Measurements from ENCODE around the gene ETV5. TPM values are rescaled to one million over a fixed set of nuclear protein-coding genes. Genes with fewer than 3 reads are reported as not detected.

The ETV5 gene
- polyA plus RNA-seq, 3 donors, result 0.07 to 1.2 (median 0.88) TPM

DNA sequence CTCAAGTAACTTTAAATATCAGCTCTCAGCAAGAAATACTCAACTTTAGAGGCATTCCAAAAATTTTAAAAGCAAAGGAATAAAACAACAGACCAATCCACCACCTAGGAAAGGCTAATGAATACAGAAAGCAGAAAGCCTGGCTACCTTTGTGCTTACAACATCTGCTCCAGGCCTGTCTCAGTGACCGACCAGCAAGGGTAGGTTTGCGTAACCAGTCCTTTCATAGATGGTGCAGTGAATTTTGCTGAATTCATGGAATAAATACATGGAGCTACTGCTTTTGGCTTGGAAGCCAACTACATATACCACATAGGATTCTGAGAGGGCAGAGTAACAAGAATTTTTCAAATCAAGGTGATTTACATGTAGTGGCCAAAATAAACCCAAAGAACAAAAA is 27.2 kb downstream of the ETV5 start:
- H3K27me3 Mint-ChIP-seq (ENCODE audit: low read depth in 3 of 3), result peaks cover 0 to 4% (median 3%) of the 10 kb centered on the region in 3 donors
- Histone ChIP-seq H3K27ac (ENCODE audit: low read depth in 1 of 2, low read length in 2 of 2) (no peak overlapping the region), H3K4me3 (replicated peaks in 1 of 3; ENCODE audit: low read depth in 2 of 3, low read length in 3 of 3) (no peak overlapping the region), H3K79me2 (ENCODE audit: insufficient read depth, low read length) (no peaks in the 10 kb centered on the region), H3K27me3 (ENCODE audit: control insufficient read depth in 2 of 2, insufficient read depth in 2 of 2, low read length in 2 of 2) (no peaks in the 10 kb centered on the region), H3K9me3 (replicated peaks in 1 of 2; ENCODE audit: control insufficient read depth in 1 of 2, insufficient read depth in 1 of 2, low read length in 2 of 2) (no peaks in the 10 kb centered on the region), H2AFZ (ENCODE audit: insufficient read depth, low read depth, low read length, poor library complexity, severe bottlenecking) (no peak overlapping the region), H4K20me1 (ENCODE audit: insufficient read depth, low read length) (no peaks in the 10 kb centered on the region), H3K9ac (ENCODE audit: insufficient read depth, low read length, poor library complexity, severe bottlenecking) (no peak overlapping the region), H3K36me3 (replicated peaks in 1 of 2; ENCODE audit: control insufficient read depth in 1 of 2, insufficient read depth in 2 of 2, low read length in 2 of 2) (no peaks in the 10 kb centered on the region), H3K4me2 (replicated peaks; ENCODE audit: extremely low read depth, low read length, poor library complexity, severe bottlenecking) (no peak overlapping the region), H3K4me1 (ENCODE audit: control insufficient read depth in 1 of 2, insufficient read depth in 2 of 2, low read length in 2 of 2) (no peaks in the 10 kb centered on the region)
- H3K9me3 Mint-ChIP-seq, result peaks cover 0 to 2% (median 0%) of the 10 kb centered on the region in 7 donors
- no peak overlapping the region for H3K27ac Mint-ChIP-seq
- H3K4me1 Mint-ChIP-seq, result no peaks in the 10 kb centered on the region
- TF ChIP-seq CTCF (IDR thresholded peaks at IDR 0.05), result no peak
- intact Hi-C loops (cut with micrococcal nuclease), result no loop called here
- no CpG with 5 or more reads among the region's 2 CpGs for WGBS (ENCODE audit: insufficient coverage)
- H3K4me3 Mint-ChIP-seq, result no peak overlapping the region
- DNase-seq, result no peak
- H3K36me3 Mint-ChIP-seq, result no peaks in the 10 kb centered on the region

GRCh38 chr3:186080849-186081438 is 27.9 kb downstream of the ETV5 start:
- TF ChIP-seq CTCF (IDR thresholded peaks at IDR 0.05), result no peak
- no peaks in the 10 kb centered on the region for H3K4me1 Mint-ChIP-seq
- Histone ChIP-seq H3K4me3 (replicated peaks in 1 of 3; ENCODE audit: low read depth in 2 of 3, low read length in 3 of 3) (no peak overlapping the region), H3K36me3 (replicated peaks in 1 of 2; ENCODE audit: control insufficient read depth in 1 of 2, insufficient read depth in 2 of 2, low read length in 2 of 2) (no peaks in the 10 kb centered on the region), H3K27ac (ENCODE audit: low read depth in 1 of 2, low read length in 2 of 2) (no peak overlapping the region), H3K9me3 (replicated peaks in 1 of 2; ENCODE audit: control insufficient read depth in 1 of 2, insufficient read depth in 1 of 2, low read length in 2 of 2) (no peaks in the 10 kb centered on the region), H3K4me2 (replicated peaks; ENCODE audit: extremely low read depth, low read length, poor library complexity, severe bottlenecking) (no peak overlapping the region), H3K9ac (ENCODE audit: insufficient read depth, low read length, poor library complexity, severe bottlenecking) (no peak overlapping the region), H4K20me1 (ENCODE audit: insufficient read depth, low read length) (no peaks in the 10 kb centered on the region), H2AFZ (ENCODE audit: insufficient read depth, low read depth, low read length, poor library complexity, severe bottlenecking) (no peak overlapping the region), H3K27me3 (ENCODE audit: control insufficient read depth in 2 of 2, insufficient read depth in 2 of 2, low read length in 2 of 2) (no peaks in the 10 kb centered on the region), H3K4me1 (ENCODE audit: control insufficient read depth in 1 of 2, insufficient read depth in 2 of 2, low read length in 2 of 2) (no peaks in the 10 kb centered on the region), H3K79me2 (ENCODE audit: insufficient read depth, low read length) (no peaks in the 10 kb centered on the region)
- peaks cover 0 to 4% (median 3%) of the 10 kb centered on the region in 3 donors for H3K27me3 Mint-ChIP-seq (ENCODE audit: low read depth in 3 of 3)
- H3K9me3 Mint-ChIP-seq, result peaks cover 0 to 2% (median 0%) of the 10 kb centered on the region in 7 donors
- no peaks in the 10 kb centered on the region for H3K36me3 Mint-ChIP-seq
- H3K27ac Mint-ChIP-seq, result no peak overlapping the region
- no peak for DNase-seq
- WGBS (ENCODE audit: insufficient coverage), result 93% methylated on average over 2 of the region's 5 CpGs
- intact Hi-C loops (cut with micrococcal nuclease), result no loop called here
- no peak overlapping the region for H3K4me3 Mint-ChIP-seq

Measured in CD14-positive monocyte (primary cell).